Measurements from ENCODE around the gene CHD2.
"Not testable (repeated sequence)": the region's sequence is repeated elsewhere in the genome, so short reads cannot be mapped to it uniquely, and the experiment has no call there.

CHD2 gene

GRCh38 chr15:93052090-93052879 is 152.2 kb downstream of the CHD2 start:
- no peak for DNase-seq

GRCh38 chr15:93055211-93055610 is 155.1 kb downstream of the CHD2 start:
- DNase-seq, result no peak

- no peak for DNase-seq
Measured at GRCh38 chr15:93056836-93057235, 156.7 kb downstream of the CHD2 start.

DNA sequence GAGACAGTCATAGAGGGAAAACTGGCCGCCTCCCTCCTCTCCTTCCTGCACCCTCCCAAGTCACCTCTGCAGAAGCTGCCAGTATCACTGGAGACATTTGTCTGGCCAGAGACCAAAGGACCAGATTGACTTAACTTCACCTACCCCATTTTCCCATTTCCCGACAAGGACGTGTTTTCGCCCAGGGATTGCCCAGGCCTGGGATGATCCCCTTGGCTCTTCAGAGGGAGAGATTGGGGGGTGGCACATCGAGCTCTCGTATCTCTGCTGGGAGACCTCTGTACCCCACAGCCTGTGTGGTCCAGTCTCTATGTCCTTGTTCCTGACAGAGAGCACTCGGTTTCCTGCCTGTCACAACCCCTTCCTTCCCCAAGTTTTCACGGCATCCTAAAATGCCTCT is 157.5 kb downstream of the CHD2 start:
- no peak for DNase-seq

DNA sequence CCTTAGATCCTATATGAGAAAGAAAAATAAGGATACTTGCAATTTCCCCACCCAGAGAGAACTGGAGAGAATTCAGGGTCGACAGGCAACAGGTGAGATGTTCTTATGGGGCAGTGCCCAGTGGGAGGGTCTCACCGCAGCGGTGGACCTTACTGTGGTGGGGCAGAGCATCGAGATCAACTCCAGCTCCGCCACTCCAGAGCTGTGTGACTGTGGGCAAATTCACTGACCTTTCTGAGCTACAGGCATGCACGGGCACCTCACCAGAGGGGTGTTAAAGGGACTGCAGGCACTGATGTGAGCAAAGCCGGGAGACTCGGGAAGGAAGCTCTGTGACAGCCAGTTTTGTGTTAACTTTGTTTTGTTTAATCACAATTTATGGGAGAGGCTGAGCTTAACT is 158.0 kb downstream of the CHD2 start:
- no peak for DNase-seq

DNA sequence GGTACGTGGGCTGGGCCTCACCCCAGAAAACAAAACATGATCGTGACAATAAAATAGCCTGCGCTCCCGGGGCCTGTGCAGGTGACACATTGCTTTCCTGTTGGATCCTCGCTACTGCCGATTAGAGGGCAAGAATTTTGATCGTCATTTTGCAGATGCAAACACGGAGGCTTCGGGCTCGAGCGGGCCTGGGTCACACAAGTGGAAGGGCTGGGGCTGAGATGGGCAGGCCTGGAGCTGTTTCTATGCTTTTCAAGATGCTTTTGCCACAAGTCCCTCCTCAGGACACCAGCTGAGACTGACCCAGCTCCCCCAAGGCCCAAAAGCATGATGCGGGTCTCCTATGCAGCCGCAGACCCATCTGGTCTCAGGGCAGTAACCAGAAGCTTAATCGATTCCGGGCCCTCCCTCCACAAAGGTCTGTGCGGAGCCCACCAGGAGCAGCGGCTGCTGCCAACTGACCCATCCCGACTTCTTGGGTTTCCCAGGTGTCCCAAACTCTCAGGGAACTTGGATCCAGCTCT is 158.8 kb downstream of the CHD2 start:
- DNase-seq, result no peak

DNA sequence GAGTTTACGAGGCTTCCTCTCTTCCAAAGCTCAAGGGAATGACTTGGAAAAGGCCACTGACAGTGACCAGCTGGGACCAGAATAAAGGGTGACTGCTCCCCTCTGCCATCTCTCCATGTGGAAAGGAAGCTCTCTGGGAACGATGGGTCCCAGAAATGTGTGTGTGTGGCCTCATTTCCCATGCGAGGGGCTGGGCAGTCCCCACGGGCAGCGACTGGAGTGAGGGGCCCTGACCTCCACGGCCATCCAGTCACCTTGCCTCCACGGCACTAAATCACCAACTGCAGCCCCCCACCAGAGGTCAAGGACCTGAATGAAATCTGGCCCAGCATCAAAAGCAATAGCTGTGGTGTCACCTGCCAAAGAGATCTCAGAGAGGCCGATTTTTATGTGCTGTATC is 159.3 kb downstream of the CHD2 start:
- no peak for DNase-seq

GRCh38 chr15:93060336-93061248 is 160.5 kb downstream of the CHD2 start:
- no peak for DNase-seq

DNA sequence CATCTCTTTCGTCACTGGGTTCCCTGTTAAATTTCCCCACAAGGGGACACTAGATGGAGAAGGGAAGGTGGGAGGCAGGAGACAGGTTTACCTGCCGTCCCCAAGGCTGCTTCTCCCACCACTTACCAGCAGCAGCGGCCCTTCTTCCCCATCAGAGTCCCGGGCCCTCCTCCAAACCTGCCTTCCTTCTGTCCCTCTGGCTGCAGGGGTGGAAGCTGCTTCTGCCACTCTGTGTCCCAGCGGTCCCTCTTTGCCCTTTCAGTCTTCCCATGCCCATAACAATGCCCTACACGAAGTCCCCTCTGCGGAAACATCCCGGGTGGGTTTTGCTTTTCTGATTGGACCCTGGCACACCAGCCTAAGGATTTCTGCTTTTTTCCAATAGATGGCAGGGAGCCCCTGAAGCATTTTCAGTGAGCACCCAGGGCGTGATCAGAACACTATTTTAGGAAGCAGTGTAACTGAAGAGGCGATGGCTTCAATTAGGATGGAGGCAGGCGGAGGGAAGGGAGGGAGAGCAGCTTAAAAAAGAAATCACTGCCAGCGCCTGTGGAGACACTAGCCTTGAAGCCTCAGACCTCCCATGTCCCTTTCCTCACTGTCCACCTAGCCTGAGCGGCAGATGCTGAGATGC is 162.6 kb downstream of the CHD2 start:
- DNase-seq, result not testable (repeated sequence)

GRCh38 chr15:93063262-93063671 is 163.1 kb downstream of the CHD2 start:
- DNase-seq, result no peak

- DNase-seq, result no peak
Measured at GRCh38 chr15:93063796-93064690, 163.9 kb downstream of the CHD2 start.

GRCh38 chr15:93065641-93066045 is 165.5 kb downstream of the CHD2 start:
- DNase-seq, result no peak

GRCh38 chr15:93066224-93066681 is 166.1 kb downstream of the CHD2 start:
- no peak for DNase-seq

- DNase-seq, result no peak
Measured at GRCh38 chr15:93066834-93067648, 166.9 kb downstream of the CHD2 start.

GRCh38 chr15:93067649-93068085 is 167.5 kb downstream of the CHD2 start:
- no peak for DNase-seq

- no peak for DNase-seq
Measured at GRCh38 chr15:93068581-93069199, 168.6 kb downstream of the CHD2 start.

GRCh38 chr15:93070132-93070531 is 170.0 kb downstream of the CHD2 start:
- DNase-seq, result no peak

GRCh38 chr15:93070551-93071296 is 170.6 kb downstream of the CHD2 start:
- DNase-seq, result no peak

GRCh38 chr15:93071469-93071936 is 171.4 kb downstream of the CHD2 start:
- DNase-seq, result no peak

- DNase-seq, result no peak
Measured at GRCh38 chr15:93072011-93072410, 171.9 kb downstream of the CHD2 start.
